Measurements from ENCODE around the gene DLG2.

Gene DLG2

DNA sequence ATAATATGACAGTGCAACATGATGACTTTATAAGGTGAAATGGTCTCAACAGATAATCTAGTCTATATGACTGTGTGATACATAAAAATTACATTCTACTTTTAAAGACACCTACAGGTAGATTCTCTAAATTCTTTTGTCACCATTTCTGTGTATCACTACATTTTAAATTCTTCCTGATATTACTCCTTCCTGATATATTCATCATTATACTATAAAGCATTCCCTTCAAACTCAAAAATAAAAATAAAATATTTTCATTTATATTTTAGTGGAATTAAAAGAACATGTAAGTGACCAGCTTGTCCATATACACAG is 1062.3 kb downstream of the DLG2 start:
- no peak for DNase-seq (ENCODE audit: low spot score)

DNA sequence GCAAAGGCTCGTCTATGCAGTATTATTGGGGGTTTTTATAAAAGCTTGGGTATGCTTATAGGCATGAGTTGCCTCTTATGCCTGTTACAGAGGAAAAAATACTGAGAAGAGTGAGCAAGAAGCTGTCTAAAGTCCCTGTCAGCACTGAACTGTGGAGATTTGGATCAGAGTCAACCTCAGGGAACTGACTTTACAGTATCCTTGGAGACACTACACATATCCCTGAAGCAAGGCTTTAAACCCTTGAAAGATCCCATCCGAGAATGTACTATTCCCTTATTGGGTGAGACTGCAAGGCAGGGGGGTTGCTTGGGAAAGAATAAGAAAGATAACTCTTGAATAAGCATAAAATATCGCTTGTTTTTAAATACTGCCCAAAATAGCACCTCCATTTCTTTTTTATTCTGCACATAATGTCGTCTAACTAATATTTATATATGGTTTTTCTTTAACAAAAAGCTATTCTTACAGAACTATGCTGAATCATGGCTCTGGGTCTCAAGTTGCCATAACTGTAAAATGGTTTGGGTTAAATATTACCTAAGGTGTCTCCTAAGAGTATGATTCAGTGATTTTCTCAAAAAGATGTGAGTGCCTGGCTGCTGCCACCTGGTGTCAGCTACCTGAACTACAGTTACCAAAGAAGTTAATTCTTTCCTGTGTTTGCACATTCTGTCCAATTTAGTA is 1062.8 kb downstream of the DLG2 start:
- DNase-seq (ENCODE audit: low spot score), result peak; percentile 54

DNA sequence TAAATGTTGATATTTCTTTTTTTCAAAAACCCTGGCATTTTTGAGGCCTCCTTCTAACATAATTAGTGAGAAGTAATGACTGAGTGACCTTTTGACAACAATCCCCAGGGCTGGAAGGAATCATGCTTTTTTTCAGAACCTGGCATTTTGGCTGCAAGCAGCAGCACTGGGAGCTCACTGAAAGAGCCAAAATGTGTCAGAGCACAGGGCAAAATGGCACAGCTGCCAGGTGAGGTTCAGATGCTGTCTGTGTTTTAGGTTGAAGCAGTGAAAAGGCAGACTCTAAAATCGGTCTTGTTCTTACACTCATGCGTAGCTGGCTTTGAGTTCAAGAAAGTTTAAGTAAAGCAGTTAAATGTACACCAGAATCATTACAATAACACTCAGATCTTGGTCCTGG is 1063.8 kb downstream of the DLG2 start:
- no peak for DNase-seq (ENCODE audit: low spot score)

DNA sequence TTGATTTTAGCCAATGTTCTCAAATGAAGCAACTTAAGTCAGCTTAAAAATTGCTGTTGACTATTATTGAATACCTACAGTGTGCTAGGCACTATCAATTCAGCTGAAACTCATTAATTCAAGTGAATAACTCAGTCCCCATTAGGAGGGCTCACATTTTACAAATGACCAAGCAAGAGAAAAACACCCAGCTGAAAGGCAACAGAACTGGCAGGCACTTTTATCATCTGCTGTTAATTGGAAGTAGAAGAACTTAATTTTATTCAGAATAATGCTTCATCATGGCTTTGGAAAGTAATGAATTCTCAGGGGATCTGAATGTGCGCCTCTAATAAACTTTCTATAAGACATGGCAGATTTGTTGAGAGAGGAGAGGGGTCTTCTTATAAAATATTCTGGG is 1066.9 kb downstream of the DLG2 start:
- no peak for DNase-seq (ENCODE audit: low spot score)

DNA sequence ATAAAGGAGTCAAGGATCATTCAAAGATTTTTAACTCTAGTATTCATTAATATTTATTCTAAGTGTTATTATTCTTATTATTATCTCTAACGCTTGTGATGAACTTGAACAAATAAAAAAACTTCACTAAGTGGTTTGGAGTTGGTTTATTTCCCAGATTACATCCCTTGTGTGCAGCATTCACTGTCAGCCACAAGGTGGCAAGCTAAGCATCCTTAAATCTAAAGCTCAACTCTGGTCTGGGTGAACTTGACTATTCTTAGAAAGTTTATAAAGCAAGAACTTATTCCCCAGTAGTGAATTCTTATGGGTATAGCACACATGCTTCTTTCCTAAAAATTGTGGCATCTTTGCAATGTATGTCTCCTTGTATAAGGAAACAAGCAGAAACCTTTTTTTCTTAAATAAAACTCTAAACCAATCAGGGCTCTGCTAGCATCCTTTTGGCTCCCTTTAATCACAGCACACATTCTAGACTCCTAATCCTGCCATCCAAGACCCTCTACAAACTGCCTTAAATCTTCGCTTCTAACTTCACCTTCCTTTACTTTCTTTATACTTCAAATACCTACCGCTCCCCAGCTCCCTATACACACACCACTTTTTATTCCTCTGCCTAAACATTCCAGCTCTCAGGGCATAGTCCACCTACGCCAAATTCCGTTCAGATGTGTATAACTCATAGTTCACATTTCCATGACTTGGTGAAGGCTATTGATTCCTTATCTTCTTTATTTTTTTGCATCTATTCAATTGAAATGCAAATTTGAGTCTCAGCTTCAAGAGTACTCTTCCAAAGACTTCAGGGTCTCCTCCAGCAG is 1068.8 kb downstream of the DLG2 start:
- peak; percentile 62 for DNase-seq (ENCODE audit: low spot score)

DNA sequence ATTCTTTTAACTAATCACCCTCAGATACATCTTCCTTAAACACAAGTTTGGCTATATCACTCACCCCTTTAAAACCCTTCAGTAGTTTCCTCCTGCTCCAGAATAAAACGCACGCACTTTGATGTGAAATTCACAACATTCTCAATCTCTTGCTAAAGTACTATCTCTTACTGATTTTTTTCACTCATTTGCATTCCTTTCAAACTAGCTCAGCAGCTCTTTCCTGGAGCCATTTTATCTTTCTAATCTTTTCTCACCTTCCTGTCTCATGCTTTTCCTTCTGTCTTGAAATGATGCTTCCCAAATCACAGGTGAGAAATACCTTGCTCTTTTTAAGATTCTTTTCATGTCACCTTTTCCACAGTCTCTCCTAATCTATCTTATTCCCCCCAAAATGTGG is 1074.4 kb downstream of the DLG2 start:
- DNase-seq (ENCODE audit: low spot score), result no peak

DNA sequence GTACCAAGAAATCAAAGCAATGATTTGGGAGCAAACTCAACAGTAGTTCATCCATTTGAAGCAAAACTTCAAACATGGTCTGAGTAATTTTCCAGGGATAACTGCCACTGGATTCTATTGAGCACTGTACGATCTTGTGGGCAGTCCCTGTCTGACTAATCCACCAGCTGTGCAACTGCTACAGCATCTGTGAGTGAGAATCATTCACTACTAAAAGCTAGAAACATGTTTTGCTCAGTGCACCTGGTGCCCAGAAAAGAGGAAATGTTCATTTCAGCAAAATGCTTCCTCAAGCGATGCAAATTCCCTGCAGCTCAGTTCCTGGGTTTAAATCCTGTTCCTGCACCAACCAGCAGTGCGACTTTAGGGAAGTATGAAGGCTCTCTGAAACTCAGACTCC is 1077.9 kb downstream of the DLG2 start:
- DNase-seq (ENCODE audit: low spot score), result no peak

DNA sequence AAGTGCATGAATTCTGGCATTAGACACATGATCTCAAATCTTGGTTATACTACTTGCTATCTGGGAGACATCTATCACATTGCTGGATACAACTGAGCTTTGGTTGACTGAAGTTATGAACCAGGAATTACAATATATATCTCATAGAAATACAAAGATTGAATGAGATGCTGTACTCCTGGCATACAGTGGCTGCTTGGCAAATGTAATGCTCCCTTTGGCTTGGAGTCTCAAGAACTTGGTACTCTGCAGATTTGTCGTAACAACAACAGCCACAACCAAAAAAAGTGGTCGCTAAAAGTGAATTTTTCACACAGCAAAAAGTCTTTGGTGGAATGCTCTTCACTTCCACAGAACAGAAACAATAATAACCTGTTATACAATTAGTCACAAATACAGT is 1082.6 kb downstream of the DLG2 start:
- DNase-seq (ENCODE audit: low spot score), result no peak

DNA sequence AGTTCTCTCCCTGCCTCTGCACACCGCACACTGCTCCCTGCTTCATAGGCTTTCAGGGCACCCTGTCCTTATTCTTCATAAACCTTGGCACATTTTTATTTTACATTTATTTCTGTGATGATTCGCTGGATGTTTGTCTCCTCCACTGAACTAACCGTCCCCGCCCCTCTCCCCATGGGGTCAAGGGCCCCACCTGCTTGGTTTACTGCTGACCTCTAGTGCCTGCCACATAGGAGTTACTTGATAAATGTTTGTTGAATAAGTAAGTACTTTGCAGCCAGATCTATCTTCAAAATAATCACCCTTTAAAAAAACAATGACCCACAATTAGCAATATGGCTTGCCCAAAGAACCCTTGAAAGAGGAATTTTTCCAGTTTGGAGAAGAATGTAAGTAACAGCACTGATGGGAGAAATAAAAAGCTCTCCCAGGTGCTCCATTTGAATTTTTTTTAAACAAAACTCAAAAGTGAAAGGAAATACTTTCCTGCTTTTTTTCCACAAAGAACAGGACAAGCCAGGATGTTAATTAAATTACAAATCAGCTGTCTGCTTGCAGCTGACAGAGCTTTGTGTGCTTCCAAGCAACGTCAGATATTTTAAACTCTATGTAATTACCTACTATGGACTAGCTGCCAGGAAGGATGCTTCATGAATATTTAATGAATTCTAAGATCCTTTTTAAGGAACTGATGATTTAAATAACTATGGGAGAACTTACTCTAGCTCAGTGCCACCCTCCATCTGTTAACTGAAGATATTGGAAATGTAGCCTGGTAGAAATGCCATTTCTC is 1083.6 kb downstream of the DLG2 start:
- DNase-seq (ENCODE audit: low spot score), result peak; percentile 45

DNA sequence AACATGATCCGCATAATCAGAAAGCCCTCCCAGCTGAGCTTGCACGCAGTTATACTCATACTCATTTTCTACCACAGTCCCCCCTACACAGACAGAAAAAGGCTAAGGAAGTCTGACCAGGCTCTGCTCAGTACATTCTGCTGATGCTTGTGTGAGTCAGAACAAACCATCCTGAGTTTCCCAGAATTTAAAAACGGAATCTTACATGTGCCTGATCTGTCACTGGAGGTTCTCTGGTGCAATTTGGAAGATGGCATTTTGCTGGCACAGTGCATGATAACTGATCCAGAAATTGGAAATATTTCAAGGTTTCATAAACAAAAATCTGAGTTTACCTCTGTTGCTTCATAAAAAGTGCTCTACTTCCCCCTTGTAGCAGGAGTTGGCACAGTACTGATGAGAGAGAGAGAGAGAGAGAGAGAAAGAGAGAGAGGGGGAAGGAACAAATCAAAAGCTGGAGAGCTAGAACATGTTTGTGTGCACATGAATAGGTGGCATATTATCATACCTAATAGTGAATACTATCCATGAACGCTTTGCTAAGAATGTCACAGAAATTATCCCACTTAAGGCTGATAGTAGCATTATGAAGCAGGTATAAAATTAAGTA is 1085.3 kb downstream of the DLG2 start:
- DNase-seq (ENCODE audit: low spot score), result no peak

DNA sequence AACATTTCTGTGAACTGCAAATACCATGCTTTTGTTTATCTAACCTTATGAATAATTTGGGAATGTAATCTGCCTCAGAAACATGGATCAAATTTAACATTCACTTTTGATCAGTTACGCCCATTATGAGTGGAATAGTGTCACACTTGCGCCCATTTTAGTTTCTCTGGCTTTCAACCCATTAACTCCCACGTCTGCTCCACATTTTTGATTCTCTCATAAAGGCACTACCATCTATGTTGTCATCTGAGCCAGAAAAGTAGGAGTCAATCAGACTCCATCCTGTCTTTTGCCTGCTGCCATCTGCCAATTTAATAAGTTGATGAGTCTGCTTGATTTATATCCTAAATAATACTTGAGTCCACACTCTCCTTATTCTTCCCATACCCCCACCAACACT is 1090.7 kb downstream of the DLG2 start:
- no peak for DNase-seq (ENCODE audit: low spot score)

DNA sequence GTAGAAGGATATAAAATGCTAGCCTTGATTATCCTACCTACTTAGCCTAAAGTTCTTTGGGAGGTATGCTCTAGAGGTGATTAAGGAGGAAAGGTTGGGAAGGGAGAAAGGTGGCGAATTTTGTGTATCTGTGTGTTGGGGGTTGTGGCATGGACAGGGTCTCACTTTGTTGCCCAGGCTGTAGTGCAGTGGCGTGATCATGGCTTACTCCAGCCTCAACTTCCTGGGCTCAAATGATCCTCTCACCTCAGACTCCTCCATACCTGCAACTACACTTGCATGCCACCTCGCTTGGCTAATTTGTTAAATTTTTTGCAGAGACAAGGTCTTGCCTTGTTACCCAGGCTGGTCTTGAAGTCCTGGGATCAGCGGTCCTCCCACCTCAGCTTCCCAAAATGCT is 1094.8 kb downstream of the DLG2 start:
- DNase-seq (ENCODE audit: low spot score), result no peak

DNA sequence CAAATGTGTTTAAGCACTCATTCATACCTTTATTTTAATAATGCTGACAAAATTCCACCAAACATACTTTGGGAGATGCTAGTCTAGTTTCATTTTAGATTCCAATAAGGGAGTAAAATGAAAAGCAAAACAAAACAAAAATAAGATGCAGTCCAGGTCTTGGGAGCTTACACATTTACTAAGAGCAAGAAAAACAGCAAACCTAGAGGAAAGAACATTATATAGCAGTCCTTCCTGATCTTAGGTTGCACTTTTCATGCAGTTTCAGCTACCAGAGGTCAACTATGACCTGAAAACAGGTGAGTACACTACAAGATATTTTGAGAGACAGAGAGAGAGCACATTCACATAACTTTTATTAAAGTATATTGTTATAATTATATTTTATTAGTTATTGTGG is 1100.9 kb downstream of the DLG2 start:
- DNase-seq (ENCODE audit: low spot score), result no peak

DNA sequence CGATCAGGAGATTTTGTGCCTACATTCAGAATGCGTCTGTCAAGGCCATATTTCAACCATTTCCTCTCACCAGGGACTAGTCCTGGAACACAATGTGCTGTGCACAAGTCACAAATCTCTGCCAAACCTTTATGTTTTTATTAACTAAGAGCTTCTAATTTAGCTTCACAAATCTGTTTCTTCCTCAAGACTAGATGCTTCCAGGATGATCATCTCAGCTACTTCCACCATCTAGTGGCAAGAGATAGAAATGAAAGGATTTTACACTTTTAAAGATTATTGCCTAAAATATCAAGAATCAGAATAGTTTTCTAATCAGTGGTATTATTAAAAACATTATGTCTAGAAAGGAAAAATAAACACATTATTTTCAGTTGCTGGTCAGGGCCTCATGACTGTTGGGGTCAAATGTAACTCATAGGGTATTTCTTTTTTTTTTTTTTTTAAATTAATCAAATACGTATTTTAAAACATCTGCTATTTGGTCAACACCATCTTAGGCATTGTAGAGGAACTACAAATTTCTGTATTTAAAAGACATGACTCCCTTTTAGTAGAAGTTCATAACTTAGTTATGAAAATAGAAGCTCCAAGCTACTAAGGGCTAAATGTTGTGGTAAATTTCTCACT is 1102.6 kb downstream of the DLG2 start:
- peak; percentile 51 for DNase-seq (ENCODE audit: low spot score)

DNA sequence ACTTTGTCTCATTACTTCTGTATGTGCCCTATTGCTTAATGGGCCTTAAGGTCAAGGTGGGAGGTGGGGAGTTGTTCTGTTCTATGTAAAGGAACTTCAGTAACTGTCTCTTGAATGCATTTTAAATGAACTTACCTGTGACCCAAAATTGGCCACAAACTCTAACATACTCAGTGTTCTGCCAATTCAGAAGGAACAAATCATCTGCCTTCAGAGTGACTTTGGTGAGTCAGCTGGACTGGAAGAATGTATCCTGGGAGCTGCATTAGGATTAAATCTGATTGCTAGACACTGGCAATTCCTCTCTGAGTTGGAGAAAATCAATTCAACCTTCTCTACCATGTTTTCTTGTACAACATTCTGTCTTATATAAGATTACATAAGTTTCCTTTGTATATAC is 1104.8 kb downstream of the DLG2 start:
- DNase-seq (ENCODE audit: low spot score), result no peak

DNA sequence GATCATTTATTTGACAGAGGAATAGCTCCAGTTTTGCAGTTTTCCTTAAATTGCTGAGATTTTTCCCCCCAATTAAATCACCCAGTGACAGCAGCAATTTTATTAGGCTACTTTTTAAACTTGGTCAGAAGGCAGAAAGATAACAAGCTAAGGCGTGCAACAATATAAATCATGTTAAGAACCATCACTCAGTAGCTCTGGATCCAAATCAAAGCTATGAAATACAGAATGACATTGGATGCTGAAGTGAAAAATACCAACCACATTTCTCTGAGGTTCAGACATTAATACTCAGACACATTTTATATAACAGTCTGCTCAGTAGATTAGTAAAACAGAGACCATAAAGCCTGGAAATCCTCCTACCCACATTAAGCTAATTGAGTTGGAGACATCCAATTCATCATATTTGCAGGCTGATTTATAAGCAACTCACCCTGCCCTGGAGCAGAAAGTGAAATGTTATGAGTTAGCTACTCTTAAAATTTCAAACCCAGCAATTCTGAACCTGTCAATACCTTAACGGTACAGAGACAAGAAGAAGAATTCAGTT is 1108.4 kb downstream of the DLG2 start:
- peak; percentile 96 for DNase-seq (ENCODE audit: low spot score)

DNA sequence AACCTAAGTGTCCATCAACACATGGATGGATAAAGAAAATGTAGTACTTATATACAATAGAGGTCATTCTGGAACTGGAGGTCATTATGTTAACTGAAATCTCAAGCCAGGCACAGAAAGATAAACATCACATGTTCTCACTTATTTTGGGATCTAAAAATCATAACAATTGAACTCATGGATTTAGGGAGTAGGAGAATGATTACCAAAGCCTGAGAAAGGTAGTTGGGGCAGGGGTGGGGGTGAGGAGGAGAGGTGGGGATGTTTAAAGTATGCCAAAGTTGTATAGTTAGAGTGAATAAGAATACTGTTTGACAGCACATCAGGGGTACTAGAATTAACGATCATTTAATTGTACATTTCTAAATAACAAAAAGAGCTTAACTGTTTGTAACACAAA is 1112.7 kb downstream of the DLG2 start:
- DNase-seq (ENCODE audit: low spot score), result no peak

DNA sequence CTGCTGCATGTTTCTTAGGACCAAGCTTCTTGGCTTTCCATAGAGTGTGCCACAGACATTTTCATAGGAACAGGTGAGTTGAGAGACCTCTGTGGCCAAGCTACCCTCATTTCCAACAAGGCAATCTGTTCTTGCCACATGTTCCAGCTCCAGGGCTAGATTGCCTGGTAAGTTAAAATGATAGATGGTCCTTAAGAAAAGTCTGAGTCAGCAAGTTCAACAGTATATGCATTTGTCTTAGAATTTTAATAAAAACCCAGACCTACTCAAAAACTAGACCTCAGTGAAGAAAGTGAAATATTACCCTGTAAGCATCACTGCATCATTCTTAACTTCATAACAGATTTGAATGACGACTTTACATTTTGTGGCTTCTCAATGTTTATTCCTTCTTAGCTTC is 1123.6 kb downstream of the DLG2 start:
- DNase-seq (ENCODE audit: low spot score), result no peak

DNA sequence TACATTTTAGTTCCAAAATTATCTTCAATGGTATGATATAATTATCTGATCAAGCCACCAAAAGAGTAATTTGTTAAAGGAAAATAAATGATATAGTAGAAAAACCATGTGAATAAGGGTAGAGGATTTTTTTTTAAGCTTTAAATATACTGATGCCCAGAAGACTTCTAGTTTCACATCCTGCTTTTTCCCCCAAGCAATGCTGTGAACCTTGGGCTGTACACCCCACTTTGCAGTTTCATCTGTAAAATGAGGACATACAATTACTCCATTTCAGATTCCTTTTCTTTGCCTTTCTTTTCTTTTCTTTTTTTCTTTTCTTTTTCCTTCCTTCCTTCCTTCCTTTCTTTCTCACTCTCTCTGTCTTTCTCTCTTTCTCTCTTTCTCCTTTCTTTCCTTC is 1125.4 kb downstream of the DLG2 start:
- DNase-seq (ENCODE audit: low spot score), result no peak

DNA sequence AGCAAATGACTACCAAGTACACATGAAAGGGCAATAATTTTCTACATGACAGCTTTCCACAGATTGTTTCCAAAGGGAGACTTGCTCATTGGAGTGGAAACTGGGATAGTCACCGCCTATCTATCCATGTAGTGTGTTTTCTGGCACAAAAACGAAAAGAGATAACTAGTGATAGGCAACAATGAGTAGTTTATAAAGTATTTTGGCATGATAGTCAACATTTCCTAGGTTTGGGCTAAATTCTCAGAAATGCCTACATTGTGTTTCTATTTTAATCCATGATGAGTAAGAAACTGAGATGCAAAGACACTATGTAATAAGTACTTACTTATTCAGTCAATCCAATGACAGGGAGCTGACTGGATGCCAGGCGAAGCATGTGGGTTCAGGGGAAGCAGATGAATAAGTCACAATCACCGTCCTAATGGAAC is 1129.1 kb downstream of the DLG2 start:
- DNase-seq (ENCODE audit: low spot score), result no peak

DNA sequence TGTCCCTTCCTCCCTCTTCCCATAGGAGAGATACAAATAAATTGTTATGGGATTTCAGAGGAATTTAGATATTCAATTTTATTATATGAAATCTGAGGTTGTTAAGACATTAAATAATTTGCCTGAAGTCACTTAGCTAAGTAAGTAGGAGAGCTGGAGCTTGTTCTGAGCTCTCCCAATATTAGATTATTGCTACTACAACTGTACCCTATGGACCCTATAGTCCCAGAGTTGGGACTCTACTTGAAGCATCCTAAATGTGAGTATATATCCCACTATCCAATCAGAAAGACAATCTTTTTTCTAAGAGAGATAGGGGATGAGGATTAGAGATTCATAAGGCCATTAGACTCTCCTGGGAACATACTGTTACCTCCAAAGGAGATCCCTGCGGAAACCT is 1130.0 kb downstream of the DLG2 start:
- no peak for DNase-seq (ENCODE audit: low spot score)

All from SK-N-DZ (cell line).